Measurements from ENCODE around the gene AQP3. TPM values are rescaled to one million over a fixed set of nuclear protein-coding genes. Genes with fewer than 3 reads are reported as not detected.

AQP3 gene
- total and polyA plus RNA-seq, 9 of the 15 experiments (the other 6 are each of a cell fraction or from before 2014, with no cell fraction given): 4.2 to 31.5 (median 17.6) TPM

GRCh38 chr9:33465596-33466564 is 18.5 kb upstream of the AQP3 start:
- DNase-seq (ENCODE audit: extremely low read depth in 1 of 4, low spot score in 3 of 4) (peak in 1 of 4 experiments; percentile 5), ATAC-seq (no peak), FAIRE-seq (no peak)
- POLR2A ChIA-PET: interaction anchor here (2.0 kb wide), 1 partner anchor 175 kb away, joined by 10 read pairs; the partner anchor contains the start of gene NFX1
- CTCF ChIA-PET (ENCODE audit: low intra/inter-chr PET ratio): interaction anchor here (1.1 to 1.2 kb wide), 2 partner anchors 77 to 254 kb away, joined by 3 to 5 read pairs; no protein-coding TSS in a partner anchor
- Histone ChIP-seq H3K27me3 (ENCODE audit: control insufficient read depth in 2 of 2, insufficient read depth in 2 of 2, low read length in 2 of 2) (no peaks in the 10 kb centered on the region), H3K36me3 (ENCODE audit: control insufficient read depth, insufficient read depth, low read length) (peaks cover 96% of the 10 kb centered on the region), H3K9me3 (replicated peaks; ENCODE audit: control insufficient read depth, insufficient read depth, low read depth, low read length) (no peaks in the 10 kb centered on the region), H3K4me3 (no peak overlapping the region), H3K4me2 (ENCODE audit: insufficient read depth, low read length) (no peak overlapping the region), H2AFZ (ENCODE audit: low read depth, low read length) (no peak overlapping the region), H3K27ac (ENCODE audit: extremely low read depth, low read depth, low read length) (no peak overlapping the region), H3K4me1 (replicated peaks in 1 of 2; ENCODE audit: control insufficient read depth in 2 of 2, insufficient read depth in 2 of 2, low read length in 2 of 2) (peaks cover 0 to 3% of the 10 kb centered on the region in 2 experiments; a peak in 2 of 5 replicates), H4K20me1 (replicated peaks; ENCODE audit: control insufficient read depth, insufficient read depth, low read length) (no peaks in the 10 kb centered on the region), H3K9me1 (ENCODE audit: control insufficient read depth, insufficient read depth, low read length) (no peaks in the 10 kb centered on the region), H3K9ac (ENCODE audit: insufficient read depth in 1 of 2, low read depth in 2 of 2, low read length in 2 of 2) (peak overlapping the region in 1 of 2 experiments; percentile 35; a peak in 1 of 4 replicates), H3K79me2 (ENCODE audit: control insufficient read depth, insufficient read depth, low read length) (no peaks in the 10 kb centered on the region)
- no TSS peak for BruUV-seq (replicated peaks)
- in situ Hi-C loops (cut with MboI): loop anchor here (10.0 kb wide), 1 partner anchor 61 kb away; the partner anchor contains the start of gene AQP7
- TF ChIP-seq ZNF77 (CRISPR knock-in tag; IDR thresholded peaks at IDR 0.05): no peak
- no peak for TF ChIP-seq ZBTB26 (CRISPR knock-in tag; IDR thresholded peaks at IDR 0.05)
- no peak for TF ChIP-seq TAL1 (IDR thresholded peaks at IDR 0.05)
- TF ChIP-seq TRIM28 (IDR thresholded peaks at IDR 0.05): no peak
- TF ChIP-seq PHB2 (IDR thresholded peaks at IDR 0.05; ENCODE audit: low read depth): no peak
- TF ChIP-seq TCF3 (CRISPR knock-in tag; IDR thresholded peaks at IDR 0.05): no peak
- no peak for TF ChIP-seq TFAP4 (CRISPR knock-in tag; IDR thresholded peaks at IDR 0.05; ENCODE audit: borderline replicate concordance)
- no peak for TF ChIP-seq ZFP91 (CRISPR knock-in tag; IDR thresholded peaks at IDR 0.05)
- no peak for TF ChIP-seq HSF4 (CRISPR knock-in tag; IDR thresholded peaks at IDR 0.05; ENCODE audit: borderline replicate concordance)
- TF ChIP-seq E2F6 (IDR thresholded peaks at IDR 0.05; ENCODE audit: borderline replicate concordance in 1 of 2, extremely low read depth in 1 of 2, insufficient read depth in 1 of 2, insufficient read length in 1 of 2, low read depth in 1 of 2, low read length in 1 of 2, poor library complexity in 1 of 2, severe bottlenecking in 1 of 2): no peak
- no peak for TF ChIP-seq ZNF766 (CRISPR knock-in tag; conservative IDR thresholded peaks at IDR 0.05)
- 98% methylated on average over 18 of the region's 27 CpGs for WGBS (ENCODE audit: insufficient coverage, low coverage, missing lambda C conversion rate)
- intact Hi-C loops (cut with micrococcal nuclease): loop anchor here (1.0 kb wide), 1 partner anchor 63 kb away; no protein-coding TSS in a partner anchor

Data from K562 (cell line).